GM18502 (cell line): ENCODE data around the gene MYH7.
"Not testable (repeated sequence)": the region's sequence is repeated elsewhere in the genome, so short reads cannot be mapped to it uniquely, and the experiment has no call there.

Experiments
- ATAC-seq: cut with Tn5 transposase; IDR thresholded peaks from one replicate; pipeline ENCODE4 v1.9.1; 2021; ENCODE audit warnings: mild to moderate bottlenecking; ENCODE audit not compliant: unreplicated experiment, poor library complexity

MYH7 gene

GRCh38 chr14:23432102-23432925 is 3.1 kb downstream of the MYH7 start:
- no peak for ATAC-seq

GRCh38 chr14:23431486-23431885 is 4.0 kb downstream of the MYH7 start:
- no peak for ATAC-seq

- no peak for ATAC-seq
These were observed 4.8 kb downstream of the MYH7 start for GRCh38 chr14:23430723-23431085.

GRCh38 chr14:23430016-23430722 is 5.3 kb downstream of the MYH7 start:
- ATAC-seq: no peak

GRCh38 chr14:23428686-23429495 is 6.6 kb downstream of the MYH7 start:
- no peak for ATAC-seq

GRCh38 chr14:23425798-23426197 is 9.7 kb downstream of the MYH7 start:
- ATAC-seq: not testable (repeated sequence)

GRCh38 chr14:23425169-23425568 is 10.3 kb downstream of the MYH7 start:
- ATAC-seq: no peak

GRCh38 chr14:23423657-23424056 is 11.8 kb downstream of the MYH7 start:
- no peak for ATAC-seq

- ATAC-seq: no peak
These were observed 13.9 kb downstream of the MYH7 start for GRCh38 chr14:23421594-23421993.

- not testable (repeated sequence) for ATAC-seq
These were observed 15.8 kb downstream of the MYH7 start for GRCh38 chr14:23419646-23420045.

GRCh38 chr14:23418021-23418420 is 17.4 kb downstream of the MYH7 start:
- no peak for ATAC-seq

- ATAC-seq: not testable (repeated sequence)
These were observed 18.2 kb downstream of the MYH7 start for GRCh38 chr14:23417269-23417668.

- ATAC-seq: no peak
These were observed 18.7 kb downstream of the MYH7 start for GRCh38 chr14:23416801-23417200.

- no peak for ATAC-seq
These were observed 19.4 kb downstream of the MYH7 start for GRCh38 chr14:23415821-23416778.

- no peak for ATAC-seq
These were observed 20.3 kb downstream of the MYH7 start for GRCh38 chr14:23414906-23415820.

- no peak for ATAC-seq
These were observed 21.2 kb downstream of the MYH7 start for GRCh38 chr14:23414254-23414653.

GRCh38 chr14:23413681-23414080 is 21.8 kb downstream of the MYH7 start:
- no peak for ATAC-seq

GRCh38 chr14:23411563-23412525 is 23.6 kb downstream of the MYH7 start:
- ATAC-seq: no peak
